ENCODE results near the gene KRT72.

KRT72 gene

DNA sequence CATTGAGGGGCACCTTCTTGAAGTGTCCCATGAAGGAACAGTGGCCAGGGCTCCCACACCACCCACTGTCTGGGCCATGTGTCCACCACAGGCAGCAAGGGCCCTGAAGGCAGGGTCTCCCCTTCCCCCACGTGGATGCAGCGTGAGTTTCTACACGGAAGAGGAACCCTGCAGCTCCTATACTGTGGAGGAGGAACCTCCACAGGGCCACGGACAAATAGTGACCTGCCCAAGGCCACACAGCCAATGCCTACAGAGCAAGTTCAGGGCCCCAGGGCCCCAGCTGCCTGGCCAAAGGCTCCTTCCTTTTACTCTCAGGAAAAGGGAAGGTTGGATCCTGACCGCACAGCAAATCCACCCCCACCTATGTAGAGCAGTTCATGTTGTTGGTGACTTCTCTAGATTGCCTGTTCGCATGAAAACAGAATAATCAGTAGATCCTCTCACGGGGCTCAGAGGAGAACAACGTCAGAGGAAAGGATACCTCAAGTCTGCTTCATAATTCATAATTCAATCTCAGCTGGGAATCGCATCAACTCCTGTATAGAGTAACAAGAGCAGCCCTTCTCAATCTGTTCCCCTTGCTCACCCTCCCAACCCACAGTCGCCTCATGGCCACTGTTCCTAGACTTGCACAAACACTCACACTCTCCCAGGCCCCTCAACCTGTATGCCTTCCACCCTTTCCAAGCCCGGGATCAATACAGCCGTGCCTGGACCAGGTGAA, 28.2 kb upstream of the KRT72 start:
- DNase-seq = no peak

DNA sequence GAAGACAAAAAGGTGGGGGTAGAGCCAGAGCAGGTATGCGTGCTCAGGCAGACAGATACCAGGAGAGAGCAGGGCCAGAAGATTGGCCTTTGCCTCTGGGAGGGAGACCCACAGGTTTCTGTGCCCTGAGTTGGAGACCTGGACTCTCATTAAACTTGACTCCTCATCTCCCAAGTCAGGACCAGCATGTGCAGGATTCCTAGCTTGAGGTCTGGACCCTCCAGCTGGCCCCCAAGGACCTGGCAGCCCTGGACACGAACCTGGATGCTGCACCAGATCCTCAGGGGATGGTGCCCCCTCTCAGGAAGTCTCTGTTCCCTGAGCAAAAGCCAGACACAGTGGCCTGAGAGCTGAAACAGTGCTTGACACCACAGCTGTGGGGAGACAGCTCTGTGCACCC, 27.6 kb upstream of the KRT72 start:
- no peak for DNase-seq

DNA sequence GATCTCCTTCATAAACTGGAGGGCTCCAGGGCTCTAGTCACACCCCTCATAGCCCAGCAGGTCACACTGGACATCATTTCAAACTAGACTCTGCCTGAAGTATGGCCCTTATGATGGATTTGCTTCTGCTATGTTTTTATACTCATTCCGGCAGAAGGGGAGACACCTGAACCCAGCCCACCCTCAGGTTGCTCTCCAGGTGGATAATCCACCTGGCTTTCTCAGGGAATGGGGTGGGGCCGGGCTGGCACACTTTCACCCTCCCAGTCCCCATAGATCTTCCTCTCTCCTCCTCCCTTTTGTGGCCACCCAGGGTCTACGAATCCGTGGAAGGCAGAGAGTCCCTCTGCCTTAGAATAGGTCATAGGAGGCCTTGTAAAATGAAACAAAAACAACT, 26.8 kb upstream of the KRT72 start:
- DNase-seq = no peak

DNA sequence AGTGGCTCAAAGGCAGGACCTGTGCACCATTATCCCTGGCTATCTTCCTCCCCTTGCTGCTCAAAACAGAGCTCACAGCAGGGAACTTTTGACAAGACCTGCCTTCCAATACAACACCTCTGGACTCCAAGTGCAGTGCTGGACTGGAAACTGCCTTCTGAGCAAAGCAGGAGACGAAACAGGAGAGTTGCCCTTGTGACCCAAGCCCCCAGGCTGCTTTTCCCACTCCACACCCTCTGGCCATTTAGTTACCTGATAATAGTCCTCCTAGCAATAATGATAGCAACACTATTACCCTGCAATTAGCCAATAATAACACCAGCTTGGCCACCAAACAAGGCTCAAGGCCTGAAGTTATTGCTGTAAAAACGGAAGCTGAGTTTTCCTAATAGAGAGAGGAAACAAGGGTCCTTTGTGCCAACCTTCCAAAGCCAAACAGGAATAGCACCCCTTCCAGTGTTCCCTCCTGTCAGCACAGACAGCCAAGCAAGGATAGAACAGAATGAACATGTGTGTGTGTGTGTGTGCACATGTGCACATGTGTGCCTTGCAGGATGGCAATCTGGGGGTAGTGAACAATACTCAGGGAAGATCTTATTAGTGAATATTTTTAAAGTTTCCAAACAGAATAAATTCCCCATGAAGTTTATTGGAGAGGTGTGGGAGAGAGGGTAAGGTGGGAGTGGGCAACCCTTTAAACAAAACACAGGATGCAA, 26.3 kb upstream of the KRT72 start:
- DNase-seq = no peak

DNA sequence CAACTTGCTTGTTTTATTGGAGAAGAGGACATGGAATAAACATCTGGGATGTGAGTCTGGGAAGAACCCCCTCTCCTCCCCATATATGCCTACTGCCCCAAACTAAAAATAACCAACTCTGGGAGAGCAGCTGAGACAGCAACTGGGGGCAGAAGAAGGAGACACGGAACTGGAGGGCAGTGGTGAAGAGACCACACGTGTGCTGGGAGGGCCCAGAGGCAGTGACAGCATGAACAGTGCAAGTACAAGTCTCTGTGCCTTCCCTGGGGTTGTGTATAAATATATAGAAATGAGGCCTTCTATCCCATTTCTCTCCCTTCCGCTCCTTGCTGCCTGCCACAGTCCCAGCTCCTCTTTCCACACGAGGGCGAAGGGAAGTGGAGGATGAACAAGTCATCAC, 21.1 kb upstream of the KRT72 start:
- no peak for DNase-seq

DNA sequence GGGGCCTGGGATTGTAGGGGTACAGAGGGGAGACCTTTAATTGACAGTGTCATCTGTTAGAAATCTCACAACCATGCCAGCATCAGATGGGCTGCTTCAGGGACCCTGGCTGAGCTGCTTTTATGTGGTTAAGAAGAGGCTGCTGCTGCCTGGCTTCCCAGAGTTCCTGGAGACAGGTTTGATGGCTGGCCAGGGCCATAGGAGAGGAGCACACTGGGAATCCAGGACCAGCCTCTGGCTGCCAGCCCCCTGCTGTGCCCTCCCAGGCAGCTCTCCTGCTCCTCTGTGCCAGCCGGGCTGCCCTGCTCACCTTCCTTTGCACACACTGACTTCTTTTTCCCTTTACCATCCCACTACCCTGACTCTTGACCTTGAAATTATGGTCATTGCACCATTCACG, 17.6 kb upstream of the KRT72 start:
- DNase-seq = no peak

DNA sequence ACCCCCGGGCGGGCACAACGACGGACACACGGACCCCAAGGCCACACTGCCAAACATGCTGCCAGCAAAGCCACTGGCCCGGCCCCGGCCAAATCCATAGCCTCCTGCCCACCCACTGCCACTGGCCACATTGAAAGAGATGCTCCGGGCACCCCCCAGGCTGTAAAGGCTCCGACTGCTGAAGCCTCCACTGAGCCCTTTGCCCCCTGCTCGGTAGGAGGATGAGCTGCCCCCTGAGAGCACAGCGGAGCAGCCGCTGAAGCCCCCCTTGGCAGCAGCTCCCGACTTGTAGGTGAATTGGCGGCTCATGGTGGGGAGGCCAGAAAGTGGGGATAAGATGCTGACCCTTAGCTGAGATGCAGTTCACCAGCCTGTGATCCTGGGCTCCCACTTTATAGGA, 17.0 kb upstream of the KRT72 start, which contains the start of gene KRT73:
Gene KRT73 (minus strand): TSS at position 344 of the 400 bp plus-strand sequence. CDS start 35 bp downstream, at position 309.
- no peak for DNase-seq

DNA sequence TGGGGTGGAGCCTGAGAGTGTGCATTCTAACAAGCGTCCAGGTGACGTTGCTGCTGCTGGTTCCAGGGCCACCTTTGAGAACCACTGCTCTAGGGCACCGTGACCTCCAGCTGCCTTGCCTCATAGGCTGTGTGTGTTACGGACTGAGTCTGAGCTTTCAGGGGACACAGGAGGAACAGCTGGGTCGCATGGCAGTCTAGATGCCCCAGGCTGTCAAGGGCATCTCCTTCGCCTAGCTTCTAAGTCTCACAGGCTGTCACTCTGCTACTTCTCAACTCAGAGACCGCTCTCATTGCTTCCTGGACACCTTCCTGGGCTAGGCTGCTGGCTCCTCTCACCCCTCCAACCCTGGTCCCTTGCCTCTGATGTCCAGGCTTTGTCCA, 16.1 kb upstream of the KRT72 start:
- no peak for DNase-seq

DNA sequence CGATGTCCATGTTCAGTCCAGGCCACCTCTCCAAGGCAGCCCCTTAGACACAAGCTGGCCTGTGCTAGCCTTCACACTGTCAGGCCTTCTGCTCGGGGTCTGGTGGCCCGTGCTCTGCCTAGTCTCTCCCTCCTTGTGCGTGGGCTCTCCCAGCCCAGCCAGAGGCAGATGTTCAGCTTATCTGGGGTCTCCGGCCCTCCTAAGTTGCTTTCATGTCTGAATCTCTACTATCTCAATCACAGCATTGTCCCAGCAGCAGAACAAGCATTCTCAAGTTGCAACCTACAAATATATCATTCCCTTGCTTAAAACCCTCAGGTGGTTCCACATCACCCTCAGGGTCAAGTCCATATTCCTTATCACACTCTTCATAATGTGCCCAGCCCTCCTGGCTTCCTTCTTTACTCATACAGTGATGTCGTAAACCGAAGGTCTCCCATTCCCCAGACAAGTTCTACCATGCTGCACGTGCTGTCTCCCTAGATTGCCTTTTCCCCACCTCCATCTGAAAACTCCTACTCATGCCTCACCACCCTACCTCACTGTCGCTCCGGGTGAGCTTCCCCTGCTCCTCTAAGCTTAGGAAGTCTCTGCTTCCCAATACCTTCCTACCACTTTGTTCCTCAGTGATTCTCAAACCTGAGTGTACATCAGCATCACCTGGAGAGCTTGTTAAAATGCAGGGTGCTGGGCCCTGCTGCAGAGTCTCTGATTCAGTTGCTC, 15.6 kb upstream of the KRT72 start:
- no peak for DNase-seq

DNA sequence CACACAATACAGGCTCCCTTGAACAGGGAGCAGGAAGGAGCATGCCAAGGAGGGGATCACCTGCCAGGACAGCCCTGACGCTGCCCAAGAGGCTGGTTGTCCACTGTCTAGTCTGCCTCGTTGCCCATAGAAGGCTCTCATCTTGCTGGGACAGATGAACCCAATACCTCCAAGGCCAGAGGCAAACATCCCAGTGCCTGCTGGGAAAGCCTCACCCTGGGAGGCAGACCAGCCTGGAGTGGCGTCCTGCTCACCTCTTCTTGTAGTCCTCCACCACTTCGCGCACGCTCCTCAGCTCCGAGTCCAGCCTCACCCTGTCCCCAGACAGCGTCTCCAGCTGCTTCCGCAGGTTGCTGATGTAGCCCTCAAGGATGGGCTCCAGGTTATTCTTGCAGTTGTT, 14.6 kb upstream of the KRT72 start:
- DNase-seq = no peak

DNA sequence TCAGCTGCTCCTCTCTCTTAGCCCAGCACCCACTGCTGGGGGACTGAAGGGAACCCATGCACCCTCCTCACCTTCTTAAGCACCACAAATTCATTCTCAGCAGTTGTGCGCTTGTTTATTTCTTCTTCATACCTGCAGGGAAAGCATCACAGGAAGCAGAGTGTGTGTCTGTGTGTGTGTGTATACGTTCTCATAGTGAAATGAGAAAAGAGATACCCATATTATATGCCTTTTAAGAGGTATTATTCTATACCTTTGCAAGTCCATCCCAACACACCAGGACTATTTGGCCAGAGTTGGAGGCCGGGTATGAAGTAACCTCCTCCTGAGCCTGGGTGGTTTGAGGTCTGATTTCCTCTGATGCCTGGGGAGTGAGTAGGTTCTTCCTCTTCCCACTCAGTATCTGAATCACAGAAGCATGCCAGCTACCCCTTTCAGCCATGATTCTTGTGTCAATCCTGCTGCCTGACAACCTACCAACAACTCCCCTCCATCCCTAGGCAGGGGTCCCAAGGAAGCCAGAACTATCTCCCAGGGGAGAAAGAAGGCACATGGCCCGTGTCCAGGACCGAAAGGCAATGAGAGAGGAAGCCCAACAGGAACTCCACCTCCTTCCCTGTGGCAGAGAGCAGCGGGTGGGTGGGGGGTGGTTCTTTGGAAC, 14.1 kb upstream of the KRT72 start:
- DNase-seq = no peak

DNA sequence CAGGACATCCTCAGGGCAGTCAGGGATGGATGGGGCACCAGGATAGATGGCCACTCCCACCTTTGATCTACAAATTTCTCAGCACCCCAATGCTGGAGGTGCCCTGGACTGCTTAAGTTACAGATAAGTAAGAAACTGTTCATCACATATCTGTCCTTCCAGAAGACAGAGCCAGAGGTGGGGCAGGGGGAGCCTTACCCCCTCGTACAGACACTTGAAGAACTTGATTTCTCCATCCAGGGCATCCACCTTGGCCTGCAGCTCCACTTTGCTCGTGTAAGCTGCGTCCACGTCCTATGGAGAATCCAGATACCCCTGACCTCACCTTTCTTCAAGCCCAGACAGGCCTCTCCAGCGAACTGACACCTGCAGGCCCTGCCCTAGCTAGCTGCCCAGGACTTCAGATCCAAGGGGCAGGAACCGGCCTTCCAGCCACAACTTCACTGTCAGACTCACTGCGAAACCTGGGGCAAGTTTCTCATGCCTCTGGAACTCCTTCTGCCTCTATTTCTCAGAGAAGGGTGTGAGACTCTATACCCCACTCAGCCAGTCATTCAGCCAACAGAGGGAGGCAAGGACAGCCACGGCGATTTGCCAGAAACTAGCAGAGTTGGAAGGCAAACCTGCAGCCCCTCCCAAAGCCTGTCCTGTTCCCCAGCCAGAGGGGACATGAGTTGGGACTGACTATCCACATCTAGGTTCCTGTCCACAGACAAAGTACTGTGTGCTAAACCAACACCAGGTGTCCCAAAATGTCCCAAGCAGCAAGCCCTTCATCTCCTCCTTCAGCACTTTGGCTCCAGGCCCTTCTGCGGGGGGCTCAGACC, 13.3 kb upstream of the KRT72 start:
- DNase-seq = no peak

DNA sequence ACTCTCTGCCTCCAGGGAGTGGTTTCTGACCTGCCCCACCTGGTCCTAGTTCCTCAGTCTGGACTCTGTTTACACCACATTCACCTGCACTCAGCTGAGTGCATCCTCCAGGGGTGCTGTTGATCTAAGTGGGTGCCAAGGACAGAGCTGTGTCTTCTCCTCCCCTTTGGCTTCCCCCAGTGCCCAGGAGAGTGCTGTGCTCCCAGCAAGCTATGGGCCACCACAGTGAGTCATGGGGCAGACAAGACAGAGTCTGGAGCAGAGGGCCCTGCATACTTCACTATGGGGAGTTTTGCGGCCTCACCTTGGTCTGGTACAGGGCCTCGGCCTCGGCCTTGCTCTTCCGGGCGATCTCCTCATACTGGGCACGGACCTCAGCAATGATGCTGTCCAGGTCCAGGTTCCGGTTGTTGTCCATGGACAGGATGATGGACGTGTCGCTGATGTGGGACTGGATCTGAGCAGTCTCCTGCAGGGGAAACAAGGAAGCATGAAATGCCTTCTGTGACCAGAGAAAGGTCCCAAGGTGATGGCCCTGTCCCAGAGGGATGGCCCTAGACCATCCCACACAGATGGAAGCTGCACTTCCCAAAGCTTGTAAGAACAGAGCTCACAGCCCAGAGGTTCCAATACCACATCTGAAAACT, 12.2 kb upstream of the KRT72 start:
- no peak for DNase-seq

DNA sequence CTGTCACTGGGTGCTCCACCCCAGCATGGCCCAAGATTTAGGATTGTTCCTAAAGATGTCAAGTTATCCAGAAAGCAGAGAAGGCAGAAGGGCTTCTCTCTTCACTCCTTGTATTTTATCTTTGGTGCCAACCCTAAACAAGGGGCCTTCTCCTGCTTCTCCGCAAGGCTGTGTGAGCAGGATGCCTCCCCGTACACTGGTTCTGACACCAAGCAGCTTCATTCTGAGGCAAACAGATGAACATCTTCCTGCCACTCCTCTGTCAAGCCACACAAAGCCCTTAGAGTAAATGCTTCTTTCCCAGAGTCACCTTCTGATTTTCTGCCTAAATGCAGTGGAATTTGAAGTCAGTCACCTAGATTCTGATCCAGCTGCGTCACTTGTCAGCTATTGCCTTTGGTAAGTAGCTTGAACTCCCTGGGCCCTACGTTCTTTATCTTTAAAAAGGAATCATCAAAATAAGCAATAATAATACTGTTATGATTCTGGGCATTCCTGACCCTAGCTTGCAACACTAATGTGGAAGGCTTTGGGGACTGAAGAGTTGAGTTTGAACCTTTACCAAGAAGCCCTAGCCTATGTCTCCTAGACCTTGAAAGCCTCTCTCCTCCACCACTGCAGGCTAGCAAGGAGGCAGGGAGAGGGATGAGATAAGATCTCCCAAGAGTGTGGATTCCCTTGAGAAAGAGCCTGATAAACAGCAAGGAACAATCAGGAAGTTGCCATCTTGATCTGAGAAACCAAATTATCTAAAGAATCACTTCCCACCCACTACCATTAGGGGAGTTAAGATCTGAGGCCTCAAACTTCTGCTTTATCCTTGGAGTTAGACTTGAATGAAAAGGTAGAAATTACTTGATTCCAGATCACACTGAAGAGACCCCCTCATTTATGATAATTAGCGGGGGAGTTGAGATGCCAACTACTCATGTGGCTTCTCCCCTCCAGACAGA, 11.4 kb upstream of the KRT72 start:
- no peak for DNase-seq

DNA sequence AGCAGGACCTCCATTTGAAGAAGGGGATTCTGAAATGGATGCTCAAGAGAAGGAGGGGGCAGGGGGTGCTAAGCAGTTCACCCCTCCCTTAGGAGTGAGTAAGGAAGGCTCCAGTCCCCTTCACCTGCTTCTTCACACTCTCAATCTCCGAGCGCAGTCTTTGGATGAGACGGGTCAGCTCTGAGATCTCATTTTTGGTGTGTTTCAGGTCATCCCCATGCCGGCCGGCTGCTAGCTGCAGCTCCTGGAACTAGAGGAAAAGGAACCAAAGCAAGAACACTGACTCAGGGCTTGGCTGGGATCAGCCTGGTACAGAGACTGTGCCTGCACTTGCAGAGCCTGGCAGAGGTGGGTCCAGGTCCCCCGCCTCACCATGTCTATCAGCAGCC, 9.8 kb upstream of the KRT72 start:
- DNase-seq = no peak

DNA sequence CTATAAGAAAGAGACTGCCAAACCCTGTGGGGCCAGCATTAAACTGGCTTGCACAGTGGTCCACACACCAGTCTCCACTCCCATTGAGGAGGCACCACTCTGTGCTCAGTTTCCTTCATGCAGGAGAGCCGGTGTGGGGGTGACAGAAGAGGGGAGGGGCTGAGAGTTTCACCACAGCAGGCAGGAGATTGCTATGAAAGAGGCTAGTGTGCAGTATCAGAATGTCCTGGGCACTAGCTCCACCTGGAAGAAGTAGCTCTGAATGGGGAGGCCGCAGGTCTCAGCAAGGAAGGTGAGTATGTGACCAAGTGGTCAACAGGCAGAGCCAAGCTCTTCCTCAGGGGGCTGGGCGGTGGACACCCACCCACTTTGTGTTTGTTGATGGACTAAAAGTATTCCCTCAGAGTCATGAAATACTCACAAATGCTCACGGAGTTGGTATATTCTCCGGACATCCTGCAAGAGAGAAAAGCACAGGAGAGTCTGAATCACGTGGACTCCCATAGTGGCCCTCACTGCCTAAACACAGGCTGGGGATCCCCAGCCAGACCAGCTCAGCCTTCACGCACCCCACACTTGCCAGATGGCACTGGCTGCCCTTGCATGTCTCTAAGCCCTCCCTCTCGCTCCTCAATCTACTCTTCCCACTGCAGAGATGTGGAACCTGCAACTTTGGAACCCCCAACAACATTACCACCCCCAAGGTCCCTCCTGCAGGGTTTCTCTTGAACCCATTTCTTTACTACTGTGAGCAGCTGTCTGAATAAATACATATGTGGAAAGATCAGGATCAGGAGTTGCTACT, 7.8 kb upstream of the KRT72 start:
- no peak for DNase-seq

DNA sequence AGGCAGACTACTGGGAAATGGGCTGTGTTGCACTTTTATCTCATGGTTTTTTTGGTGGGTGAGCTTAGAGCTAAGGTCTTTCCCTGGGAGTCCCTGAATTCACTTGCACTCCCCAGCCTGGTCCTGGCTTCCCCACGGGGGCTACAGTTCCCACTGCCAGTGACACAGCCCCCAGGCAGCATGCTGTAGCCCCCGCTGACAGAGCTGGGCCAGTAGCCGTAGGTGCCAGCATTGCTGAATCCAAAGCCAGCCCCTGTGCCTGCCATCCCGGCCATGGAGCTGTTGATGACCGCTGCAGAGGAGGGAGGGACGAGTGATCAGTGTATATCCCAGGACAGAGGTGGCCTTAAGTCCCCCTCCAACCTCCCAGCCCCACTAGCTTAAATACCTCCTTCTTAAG, 6.9 kb upstream of the KRT72 start:
- no peak for DNase-seq

DNA sequence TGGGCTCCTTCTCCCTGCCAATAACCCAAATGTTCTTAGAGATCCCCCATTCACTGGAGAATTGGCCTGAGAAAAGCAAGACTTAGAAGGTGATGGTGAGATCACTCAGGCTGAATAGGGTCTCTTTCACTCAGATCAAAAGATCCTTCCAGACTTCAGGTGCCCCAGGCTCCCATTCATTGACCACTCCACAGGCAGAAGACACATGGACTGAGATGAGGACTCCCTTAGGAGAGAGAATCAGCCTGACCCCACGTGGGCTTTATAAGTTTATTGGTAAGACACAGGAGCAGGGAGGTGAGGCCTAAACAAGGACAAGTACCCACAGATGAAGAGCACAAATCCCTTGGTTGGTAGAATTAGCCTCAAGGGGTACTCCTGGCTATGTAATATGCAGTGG, 6.1 kb upstream of the KRT72 start:
- DNase-seq = no peak

DNA sequence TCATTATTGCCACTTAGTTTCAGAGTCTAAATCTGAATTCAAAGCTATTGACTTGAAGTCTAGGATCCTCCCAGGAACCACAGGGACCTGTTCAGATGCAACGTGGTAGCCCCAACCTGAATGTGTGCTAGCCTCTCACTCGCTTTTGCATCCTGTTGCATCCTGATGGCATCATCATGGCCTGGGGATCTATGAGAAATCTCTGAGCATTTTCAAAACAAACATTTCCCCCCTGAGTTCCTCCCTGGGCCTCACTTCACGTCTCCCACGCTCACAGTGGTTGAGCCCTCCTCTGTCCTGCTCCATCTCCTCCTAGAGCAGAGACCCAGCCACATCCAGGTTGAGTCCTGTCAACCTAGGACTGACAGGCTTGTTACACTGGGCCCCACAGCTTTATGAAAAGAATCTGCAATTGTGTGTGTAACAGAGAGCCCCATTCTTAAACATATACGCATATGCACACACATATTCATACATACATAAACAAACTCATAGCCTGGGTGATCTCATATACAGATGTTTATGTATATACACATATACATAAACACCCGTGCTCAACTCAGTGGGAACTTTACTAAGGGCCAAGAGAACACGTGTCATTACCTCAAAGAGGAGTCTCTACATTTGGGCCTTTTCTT, 5.4 kb upstream of the KRT72 start:
- DNase-seq = no peak
